GM12878 (cell line): ENCODE data around the gene GTF2B. TPM values are rescaled to one million over a fixed set of nuclear protein-coding genes. Genes with fewer than 3 reads are reported as not detected.

Experiments used
- ATF7 ChIP-seq: fragments of 450-650 bp; IDR thresholded peaks from 2 replicates; pipeline ENCODE4 v1.6.1; 2016; ENCODE audit warnings: low read depth, mild to moderate bottlenecking
- CHD2 ChIP-seq: IDR thresholded peaks from 2 replicates; pipeline ENCODE4 v1.6.1; 2011; ENCODE audit warnings: low read depth, low read length, improper control_type of control experiment, borderline replicate concordance
- FOS ChIP-seq: IDR thresholded peaks from 3 replicates; pipeline ENCODE4 v1.6.1; 2011; ENCODE audit warnings: borderline replicate concordance; ENCODE audit not compliant: insufficient read length; ENCODE audit errors: extremely low read depth
- GABPA ChIP-seq: IDR thresholded peaks from 2 replicates; pipeline ENCODE4 v1.6.1; 2014; ENCODE audit warnings: antibody characterized with exemption, low read depth, mild to moderate bottlenecking, inconsistent platforms
- HDGF ChIP-seq: fragments of 450-650 bp; IDR thresholded peaks from 2 replicates; pipeline ENCODE4 v1.6.1; 2016; ENCODE audit warnings: antibody characterized with exemption
- IKZF1 ChIP-seq: fragments of 450-650 bp; conservative IDR thresholded peaks from 2 replicates; pipeline ENCODE4 v1.6.1; 2017; ENCODE audit warnings: antibody characterized with exemption, mild to moderate bottlenecking
- KAT2A ChIP-seq: conservative IDR thresholded peaks from 2 replicates; pipeline ENCODE4 v1.6.1; 2011; ENCODE audit warnings: low read depth, low read length; ENCODE audit not compliant: control insufficient read depth
- KDM1A ChIP-seq: fragments of 200-600 bp; sonication (generic); IDR thresholded peaks from 2 replicates; pipeline ENCODE4 v1.6.1; 2016; ENCODE audit warnings: borderline replicate concordance
- NR2C2 ChIP-seq: IDR thresholded peaks from 2 replicates; pipeline ENCODE4 v1.6.1; 2011; ENCODE audit warnings: borderline replicate concordance, low read depth; ENCODE audit not compliant: control insufficient read depth, insufficient read length
- NR2F1 ChIP-seq: fragments of 450-650 bp; conservative IDR thresholded peaks from 2 replicates; pipeline ENCODE4 v1.6.1; 2017; ENCODE audit warnings: mild to moderate bottlenecking
- PAX5 ChIP-seq: IDR thresholded peaks from 2 replicates; pipeline ENCODE4 v1.6.1; 2011; ENCODE audit warnings: low read depth, low read length, borderline replicate concordance
- POLR2AphosphoS5 ChIP-seq: IDR thresholded peaks from 2 replicates; pipeline ENCODE4 v1.6.1; 2011; ENCODE audit warnings: mild to moderate bottlenecking, low read length, inconsistent platforms
- SRF ChIP-seq, 2 experiments: IDR thresholded peaks; 2 replicates each; pipeline ENCODE4 v1.6.1; 2011; ENCODE audit warnings: low read depth in 2 of 2, low read length in 2 of 2, mild to moderate bottlenecking in 1 of 2, moderate library complexity in 1 of 2
- TARDBP ChIP-seq: IDR thresholded peaks from 2 replicates; pipeline ENCODE4 v1.6.1; 2016; ENCODE audit warnings: borderline replicate concordance
- TCF3 ChIP-seq: IDR thresholded peaks from 2 replicates; pipeline ENCODE4 v1.6.1; 2012; ENCODE audit warnings: low read depth, mild to moderate bottlenecking, low read length, borderline replicate concordance; ENCODE audit not compliant: insufficient read depth
- ZBTB4 ChIP-seq: fragments of 450-650 bp; formaldehyde crosslinking; IDR thresholded peaks from 2 replicates; pipeline ENCODE4 v1.4.0; 2022; ENCODE audit warnings: mild to moderate bottlenecking, moderate library complexity
- ZNF622 ChIP-seq: fragments of 450-650 bp; IDR thresholded peaks from 2 replicates; pipeline ENCODE4 v1.6.1; 2017; ENCODE audit warnings: mild to moderate bottlenecking, inconsistent platforms
- polyA plus RNA-seq, 11 experiments: library from polyadenylated mRNA; depleted of rRNA in 4 of 11; unstranded in 6 of 11; stranded (reverse) in 5 of 11; fragments of >200 nt; fragmentation: Nextera tagmentation in 4 of 11; fragmentation: Illumina TruSeq in 1 of 11; extraction: Ambion mirVana in 4 of 11; extraction: Trizol in 1 of 11; gene quantifications; 1 replicate in 1 of 11; 2 replicates in 10 of 11; pipeline versions ENCODE4 v1.2.1 to v1.2.3, GENCODE V29; 2011 to 2016; ENCODE audit warnings: inconsistent platforms in 2 of 11, missing spikeins in 2 of 11, low read depth in 1 of 11
- total RNA-seq, 4 experiments: library from RNA; depleted of rRNA in 3 of 4; stranded (reverse); fragments of >200 nt in 3 of 4; fragmentation: Illumina TruSeq in 1 of 4; extraction: Trizol in 1 of 4; gene quantifications; 2 replicates each; pipeline versions ENCODE4 v1.2.1 to v1.2.3, GENCODE V29; 2013 to 2021
- TF ChIP-seq, protein P1 (sequence below): fragments of 450-650 bp; formaldehyde crosslinking; IDR thresholded peaks from 2 replicates; pipeline ENCODE4 v1.5.0; 2022; ENCODE audit warnings: mild to moderate bottlenecking, missing genetic modification characterization
- TF ChIP-seq, protein P2 (sequence below): IDR thresholded peaks from 2 replicates; pipeline ENCODE4 v1.6.1; 2012; ENCODE audit warnings: improper control_type of control experiment, low read depth, low read length; ENCODE audit not compliant: insufficient replicate concordance

Gene GTF2B
- total and polyA plus RNA-seq, 10 of the 15 experiments (the other 5 are each of a cell fraction or from before 2014, with no cell fraction given): 27.9 to 79.7 (median 59.5) TPM

DNA sequence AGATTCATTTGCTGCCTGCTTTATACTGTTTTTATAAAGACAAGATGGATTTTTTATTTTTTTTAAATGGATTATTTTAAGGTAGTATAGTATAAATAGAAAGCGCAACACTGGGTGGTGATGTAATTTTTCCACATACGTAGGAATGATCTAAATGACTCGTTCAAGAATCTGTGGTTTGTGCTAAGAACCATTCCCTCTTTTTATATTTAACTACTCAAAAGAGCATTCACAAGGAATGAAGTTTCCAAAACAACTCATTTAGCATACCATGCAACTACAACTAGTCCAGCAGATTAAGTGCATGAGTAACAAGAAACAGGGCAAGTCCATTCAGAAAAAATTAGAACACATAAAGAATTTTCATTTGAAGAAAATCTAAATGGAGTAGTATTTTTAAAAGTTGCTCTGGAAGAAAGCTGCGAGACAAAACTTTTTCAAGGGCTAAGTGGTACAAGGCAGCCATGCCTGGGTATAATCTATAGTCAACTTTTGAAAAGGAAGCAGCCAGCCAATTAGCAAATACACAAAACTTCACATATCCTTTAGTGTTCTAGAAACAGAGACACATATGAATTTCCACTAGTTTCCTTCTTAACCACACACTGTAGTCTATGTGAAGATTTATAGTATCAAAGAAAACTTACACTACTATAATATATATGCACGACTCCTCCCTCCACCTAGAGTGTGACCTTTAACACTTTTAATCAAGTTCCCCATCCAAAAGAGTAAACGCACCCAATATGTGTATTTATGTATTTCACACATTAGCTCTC is 23.4 kb downstream of the GTF2B start (continued):
- TF ChIP-seq IKZF1 (no peak), KAT2A (no peak), ZNF622 (no peak), TCF3 (no peak), GABPA (no peak), HDGF (no peak), POLR2AphosphoS5 (no peak), SRF (IDR thresholded peaks at IDR 0.05; ENCODE audit: low read depth in 2 of 2, low read length in 2 of 2) (no peak), ATF7 (peak; percentile 76), NR2C2 (no peak), ZBTB4 (CRISPR knock-in tag) (no peak), CHD2 (no peak), FOS (no peak), KDM1A (no peak), NR2F1 (no peak), TARDBP (no peak), PAX5 (no peak)
- TF ChIP-seq, protein P1, sequence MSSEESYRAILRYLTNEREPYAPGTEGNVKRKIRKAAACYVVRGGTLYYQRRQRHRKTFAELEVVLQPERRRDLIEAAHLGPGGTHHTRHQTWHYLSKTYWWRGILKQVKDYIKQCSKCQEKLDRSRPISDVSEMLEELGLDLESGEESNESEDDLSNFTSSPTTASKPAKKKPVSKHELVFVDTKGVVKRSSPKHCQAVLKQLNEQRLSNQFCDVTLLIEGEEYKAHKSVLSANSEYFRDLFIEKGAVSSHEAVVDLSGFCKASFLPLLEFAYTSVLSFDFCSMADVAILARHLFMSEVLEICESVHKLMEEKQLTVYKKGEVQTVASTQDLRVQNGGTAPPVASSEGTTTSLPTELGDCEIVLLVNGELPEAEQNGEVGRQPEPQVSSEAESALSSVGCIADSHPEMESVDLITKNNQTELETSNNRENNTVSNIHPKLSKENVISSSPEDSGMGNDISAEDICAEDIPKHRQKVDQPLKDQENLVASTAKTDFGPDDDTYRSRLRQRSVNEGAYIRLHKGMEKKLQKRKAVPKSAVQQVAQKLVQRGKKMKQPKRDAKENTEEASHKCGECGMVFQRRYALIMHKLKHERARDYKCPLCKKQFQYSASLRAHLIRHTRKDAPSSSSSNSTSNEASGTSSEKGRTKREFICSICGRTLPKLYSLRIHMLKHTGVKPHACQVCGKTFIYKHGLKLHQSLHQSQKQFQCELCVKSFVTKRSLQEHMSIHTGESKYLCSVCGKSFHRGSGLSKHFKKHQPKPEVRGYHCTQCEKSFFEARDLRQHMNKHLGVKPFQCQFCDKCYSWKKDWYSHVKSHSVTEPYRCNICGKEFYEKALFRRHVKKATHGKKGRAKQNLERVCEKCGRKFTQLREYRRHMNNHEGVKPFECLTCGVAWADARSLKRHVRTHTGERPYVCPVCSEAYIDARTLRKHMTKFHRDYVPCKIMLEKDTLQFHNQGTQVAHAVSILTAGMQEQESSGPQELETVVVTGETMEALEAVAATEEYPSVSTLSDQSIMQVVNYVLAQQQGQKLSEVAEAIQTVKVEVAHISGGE (CRISPR knock-in tag): no peak
- TF ChIP-seq, protein P2, sequence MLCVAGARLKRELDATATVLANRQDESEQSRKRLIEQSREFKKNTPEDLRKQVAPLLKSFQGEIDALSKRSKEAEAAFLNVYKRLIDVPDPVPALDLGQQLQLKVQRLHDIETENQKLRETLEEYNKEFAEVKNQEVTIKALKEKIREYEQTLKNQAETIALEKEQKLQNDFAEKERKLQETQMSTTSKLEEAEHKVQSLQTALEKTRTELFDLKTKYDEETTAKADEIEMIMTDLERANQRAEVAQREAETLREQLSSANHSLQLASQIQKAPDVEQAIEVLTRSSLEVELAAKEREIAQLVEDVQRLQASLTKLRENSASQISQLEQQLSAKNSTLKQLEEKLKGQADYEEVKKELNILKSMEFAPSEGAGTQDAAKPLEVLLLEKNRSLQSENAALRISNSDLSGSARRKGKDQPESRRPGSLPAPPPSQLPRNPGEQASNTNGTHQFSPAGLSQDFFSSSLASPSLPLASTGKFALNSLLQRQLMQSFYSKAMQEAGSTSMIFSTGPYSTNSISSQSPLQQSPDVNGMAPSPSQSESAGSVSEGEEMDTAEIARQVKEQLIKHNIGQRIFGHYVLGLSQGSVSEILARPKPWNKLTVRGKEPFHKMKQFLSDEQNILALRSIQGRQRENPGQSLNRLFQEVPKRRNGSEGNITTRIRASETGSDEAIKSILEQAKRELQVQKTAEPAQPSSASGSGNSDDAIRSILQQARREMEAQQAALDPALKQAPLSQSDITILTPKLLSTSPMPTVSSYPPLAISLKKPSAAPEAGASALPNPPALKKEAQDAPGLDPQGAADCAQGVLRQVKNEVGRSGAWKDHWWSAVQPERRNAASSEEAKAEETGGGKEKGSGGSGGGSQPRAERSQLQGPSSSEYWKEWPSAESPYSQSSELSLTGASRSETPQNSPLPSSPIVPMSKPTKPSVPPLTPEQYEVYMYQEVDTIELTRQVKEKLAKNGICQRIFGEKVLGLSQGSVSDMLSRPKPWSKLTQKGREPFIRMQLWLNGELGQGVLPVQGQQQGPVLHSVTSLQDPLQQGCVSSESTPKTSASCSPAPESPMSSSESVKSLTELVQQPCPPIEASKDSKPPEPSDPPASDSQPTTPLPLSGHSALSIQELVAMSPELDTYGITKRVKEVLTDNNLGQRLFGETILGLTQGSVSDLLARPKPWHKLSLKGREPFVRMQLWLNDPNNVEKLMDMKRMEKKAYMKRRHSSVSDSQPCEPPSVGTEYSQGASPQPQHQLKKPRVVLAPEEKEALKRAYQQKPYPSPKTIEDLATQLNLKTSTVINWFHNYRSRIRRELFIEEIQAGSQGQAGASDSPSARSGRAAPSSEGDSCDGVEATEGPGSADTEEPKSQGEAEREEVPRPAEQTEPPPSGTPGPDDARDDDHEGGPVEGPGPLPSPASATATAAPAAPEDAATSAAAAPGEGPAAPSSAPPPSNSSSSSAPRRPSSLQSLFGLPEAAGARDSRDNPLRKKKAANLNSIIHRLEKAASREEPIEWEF: no peak
